GM10847 (cell line): ENCODE measurements around the gene MAP2K5.

Experiments used
- POLR2A ChIP-seq: IDR thresholded peaks from 2 replicates; pipeline ENCODE4 v1.6.1; 2011; ENCODE audit not compliant: insufficient read length; ENCODE audit errors: extremely low read depth

MAP2K5 gene

DNA sequence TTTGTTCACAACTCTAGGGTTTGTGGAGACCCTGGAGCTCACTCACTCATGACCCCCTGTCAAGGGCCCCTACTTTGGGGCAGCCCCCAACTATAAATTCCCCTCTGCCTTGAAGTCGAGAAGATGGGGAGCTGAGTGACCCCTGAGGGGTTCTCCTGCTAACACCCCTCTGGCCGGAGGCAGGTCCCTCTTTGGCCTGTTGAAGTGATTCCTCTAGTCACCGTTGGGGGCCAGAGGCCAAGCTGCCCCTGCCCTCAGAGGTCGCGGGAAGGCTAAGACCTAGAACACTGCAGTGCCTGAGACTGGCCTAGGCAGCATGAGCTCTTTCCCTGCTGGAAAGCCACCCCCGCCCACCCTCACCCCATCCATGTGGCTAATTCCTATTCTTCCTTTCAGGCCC lies 267.4 kb downstream of the MAP2K5 start:
- TF ChIP-seq POLR2A, result no peak

DNA sequence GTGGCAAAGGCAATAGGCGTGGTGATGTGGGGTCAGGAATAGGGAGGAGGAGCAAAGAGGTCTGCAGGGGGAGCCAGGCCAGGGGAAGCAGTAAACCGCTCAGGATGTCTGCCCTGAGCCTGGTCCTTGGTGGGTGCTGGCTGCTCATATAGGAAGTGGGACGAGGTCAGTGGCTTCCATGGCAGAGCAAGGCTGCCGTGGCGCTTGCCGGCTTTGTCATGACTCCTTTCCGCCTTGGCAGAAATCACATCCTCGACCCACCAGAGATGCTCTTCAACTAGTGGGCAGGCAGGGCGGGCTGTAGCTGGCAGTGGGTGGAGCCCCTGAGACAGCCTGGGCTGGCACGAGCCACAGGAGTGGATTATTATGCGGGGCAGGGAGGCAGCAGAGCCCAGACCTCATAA lies 269.7 kb downstream of the MAP2K5 start:
- no peak for TF ChIP-seq POLR2A

DNA sequence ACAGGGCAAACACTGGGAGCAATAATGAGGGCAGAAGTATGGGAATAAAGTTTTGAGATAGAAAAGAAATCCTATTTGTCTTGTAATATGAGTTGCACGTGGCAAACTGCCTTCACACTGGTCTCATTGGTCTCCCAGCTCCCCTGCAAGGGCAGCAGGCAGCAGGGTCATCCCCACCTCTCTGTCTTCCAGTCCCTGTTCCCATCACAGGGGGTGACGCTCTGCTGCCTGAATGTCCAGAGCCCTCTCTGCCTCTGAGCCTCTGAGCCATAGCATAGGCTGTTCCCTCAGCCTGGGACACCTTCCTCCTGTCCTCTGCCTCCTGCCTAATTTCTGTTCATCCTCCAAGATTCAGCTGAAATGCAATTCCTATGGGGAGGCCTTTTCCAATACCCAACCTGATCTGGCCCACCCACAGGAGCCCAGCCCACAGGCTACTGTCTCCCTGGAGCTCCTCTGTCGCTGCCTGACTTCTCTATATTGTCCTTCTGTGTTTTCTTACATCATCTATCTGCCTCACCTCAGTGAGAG lies 270.7 kb downstream of the MAP2K5 start:
- no peak for TF ChIP-seq POLR2A

DNA sequence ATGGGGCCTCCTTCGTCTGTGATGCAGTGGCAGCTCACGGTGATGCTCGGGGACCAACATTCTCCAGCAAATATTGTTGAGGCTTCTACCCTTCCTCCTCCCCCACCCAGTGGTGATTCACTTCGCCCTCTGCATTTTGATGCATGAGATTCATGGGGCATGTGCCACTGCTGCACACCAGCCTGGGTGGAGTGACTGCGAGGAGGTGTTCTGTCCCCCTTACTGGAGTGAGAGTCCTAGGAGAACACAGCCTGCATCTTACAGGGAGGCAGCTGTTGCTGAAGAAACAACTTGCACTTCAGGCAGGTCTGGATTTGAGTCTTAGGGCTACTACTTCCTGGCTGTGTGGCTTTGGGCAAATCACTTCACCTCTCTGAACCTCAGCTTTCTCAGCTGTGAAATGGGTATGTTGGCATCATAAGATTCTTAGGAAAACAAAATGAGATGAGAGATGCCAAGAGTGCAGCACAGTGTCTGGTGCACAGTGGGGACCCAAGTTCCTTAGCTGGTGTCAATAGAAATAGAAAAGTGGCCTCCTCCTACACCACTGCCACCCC lies 272.6 kb downstream of the MAP2K5 start:
- TF ChIP-seq POLR2A, result no peak

DNA sequence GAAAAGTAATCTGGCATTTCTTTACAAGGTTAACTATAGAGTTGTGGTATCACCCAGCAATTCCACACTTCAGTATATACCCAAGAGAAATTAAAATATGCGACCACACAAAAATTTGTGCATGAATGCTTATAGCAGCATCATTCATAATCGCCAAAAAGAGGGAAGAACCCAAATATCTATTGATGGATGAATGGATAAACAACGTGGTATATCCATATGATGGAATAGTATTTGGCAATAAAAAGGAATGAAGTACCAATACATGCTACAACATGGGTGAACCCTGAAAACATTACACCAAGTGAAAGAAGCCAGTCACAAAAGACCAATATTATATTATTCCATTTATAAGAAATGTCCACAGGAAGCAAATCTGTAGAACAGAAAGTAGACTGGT lies 274.2 kb downstream of the MAP2K5 start:
- TF ChIP-seq POLR2A, result no peak

DNA sequence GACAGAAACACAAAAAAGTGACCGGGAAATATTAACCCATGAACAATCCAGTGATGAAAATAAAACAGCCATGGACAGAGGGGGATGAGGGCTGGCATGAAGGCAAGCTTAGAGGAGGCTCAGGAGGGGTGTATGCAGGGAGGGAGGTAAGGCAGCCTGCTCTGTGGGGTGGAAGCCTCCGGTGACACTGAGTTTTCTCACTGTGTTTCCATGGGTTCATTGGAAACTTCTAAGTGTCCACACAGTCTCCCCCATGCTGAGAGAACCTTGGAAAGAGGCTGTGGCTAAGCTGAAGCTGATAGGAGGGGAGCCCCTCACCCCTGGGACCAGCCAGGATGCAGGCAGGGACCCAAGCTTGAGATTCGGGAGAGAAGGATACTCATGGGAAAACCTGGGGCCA lies 276.0 kb downstream of the MAP2K5 start:
- TF ChIP-seq POLR2A, result no peak

DNA sequence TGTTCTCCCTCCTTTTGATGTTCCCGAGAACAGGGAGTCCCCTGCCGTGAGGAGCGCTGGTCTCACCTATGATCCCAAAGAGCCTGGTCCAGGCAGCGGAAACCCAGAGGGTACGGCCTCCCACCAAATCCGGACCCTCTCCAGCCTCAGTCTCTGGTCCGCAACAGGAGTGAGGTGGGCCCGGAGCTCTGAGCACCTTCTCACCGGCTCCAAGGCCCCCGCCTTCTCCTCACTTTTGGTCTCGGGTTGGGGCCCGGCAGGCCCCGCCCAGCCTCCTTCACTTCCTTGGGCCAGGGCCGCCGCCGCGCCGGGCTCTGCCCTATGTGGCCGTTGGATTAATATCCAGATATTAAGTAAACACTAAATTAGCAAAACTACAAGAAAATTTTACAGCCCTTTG lies 277.1 kb downstream of the MAP2K5 start:
- TF ChIP-seq POLR2A, result no peak

DNA sequence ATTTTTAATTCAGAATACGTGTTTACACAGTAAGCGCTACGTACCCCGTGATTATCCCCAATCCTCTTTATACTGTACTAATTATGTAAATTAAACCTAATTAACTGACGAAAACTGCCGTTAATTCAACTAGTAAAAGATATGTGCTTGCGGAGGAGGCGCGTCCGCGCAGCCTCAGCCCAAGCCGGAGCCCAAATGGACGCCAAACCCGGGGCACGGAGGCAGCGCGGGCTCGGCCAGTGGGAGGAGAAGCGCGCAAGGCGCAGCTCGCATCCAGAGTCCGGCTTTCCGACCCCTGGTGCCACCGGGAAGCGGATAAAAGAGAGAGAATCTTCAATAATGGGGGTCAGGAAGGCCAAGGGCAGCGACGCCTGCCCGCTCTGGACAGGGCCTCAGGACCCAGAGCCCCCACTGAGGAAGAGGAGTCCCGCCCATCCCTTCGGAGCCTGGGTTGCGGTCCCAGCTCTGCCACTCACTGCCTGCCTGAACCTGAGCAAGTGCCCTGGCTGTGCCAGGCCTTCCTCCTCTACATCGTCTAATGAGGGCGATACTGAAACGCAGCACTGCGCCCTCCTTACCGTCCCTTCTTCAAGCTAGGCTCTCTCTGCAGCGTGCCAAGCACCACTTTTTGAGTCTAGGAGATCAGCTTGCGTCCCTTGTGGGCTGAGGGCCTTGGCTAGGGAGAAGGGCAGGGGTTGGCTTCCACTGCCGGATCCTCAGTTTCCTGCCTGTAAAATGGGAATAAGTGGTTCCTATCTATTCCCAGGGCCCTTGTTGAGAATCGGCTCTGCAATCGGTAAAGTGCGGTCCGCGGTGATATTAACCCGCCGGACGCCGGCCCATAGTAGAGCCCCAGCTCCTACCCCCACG lies 277.9 kb downstream of the MAP2K5 start:
- TF ChIP-seq POLR2A, result no peak

DNA sequence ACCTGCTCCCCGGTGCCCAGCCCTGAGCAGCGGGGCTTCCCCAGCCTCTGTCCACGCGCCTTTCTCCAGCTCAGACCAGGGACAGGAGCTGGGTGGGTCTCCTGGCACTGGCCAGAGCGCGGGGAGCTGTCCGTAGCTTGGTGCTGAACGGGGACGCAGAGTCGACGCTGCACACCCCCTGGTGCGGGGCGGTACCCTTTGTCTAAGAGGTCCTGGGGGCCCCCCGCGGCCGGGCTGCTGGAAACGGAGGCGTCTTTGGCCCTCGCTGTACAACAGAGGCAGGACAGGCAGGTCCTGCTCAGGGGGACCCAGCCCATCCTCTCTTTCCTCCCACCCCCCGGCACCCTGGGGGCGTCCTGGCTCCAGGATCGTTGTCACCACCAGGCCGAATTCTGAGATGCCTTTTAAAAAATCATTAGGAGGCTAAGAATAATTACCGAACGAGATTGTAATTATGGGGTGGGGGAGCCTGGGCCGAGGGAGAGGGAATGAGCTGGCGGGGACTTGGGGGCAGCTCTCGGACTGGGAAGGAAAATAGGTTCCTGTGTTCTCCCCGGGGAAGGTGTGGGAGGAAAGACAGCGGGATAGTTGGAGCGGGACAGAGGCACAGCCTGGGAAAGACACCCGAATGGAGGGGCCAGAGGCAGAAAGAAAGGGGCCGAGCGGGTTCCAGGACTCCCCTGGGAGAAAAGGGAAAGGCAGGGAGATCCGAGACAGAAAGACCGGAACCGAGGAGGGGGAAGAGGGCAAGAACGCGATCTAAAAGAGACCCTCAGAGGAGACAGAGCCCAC lies 278.7 kb downstream of the MAP2K5 start:
- no peak for TF ChIP-seq POLR2A

DNA sequence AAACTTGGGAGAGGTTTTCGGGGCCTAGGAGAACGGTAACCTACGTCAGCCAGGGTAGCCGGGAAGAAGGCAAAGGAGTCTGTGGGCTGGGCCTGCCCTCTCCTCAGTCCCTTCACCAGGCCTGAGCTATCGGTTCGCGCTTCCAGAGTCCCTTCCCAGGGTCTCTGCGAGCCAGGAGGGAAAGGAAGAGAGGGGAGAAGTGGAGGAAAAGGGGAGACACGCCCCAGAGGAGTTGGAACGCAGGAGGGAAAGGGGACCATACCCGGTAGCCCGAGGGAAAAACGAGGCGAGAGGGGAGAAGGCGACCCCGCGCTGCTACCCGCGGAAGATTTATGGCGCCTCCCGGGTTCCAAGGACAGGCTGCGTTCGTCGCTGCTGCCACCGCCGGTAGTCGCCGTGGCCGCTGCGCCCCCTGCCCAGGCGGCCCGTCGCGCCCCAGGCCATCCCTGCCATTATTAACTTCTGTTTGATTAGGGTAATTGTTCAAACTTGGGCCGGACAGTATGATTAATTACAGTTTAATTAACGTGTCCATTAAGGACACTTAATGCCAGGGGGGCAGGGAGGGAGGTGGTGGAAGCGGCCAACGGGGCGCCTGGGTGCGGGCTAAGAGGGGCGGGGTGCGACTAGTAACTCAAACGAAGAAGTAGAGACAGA lies 279.4 kb downstream of the MAP2K5 start:
- no peak for TF ChIP-seq POLR2A

DNA sequence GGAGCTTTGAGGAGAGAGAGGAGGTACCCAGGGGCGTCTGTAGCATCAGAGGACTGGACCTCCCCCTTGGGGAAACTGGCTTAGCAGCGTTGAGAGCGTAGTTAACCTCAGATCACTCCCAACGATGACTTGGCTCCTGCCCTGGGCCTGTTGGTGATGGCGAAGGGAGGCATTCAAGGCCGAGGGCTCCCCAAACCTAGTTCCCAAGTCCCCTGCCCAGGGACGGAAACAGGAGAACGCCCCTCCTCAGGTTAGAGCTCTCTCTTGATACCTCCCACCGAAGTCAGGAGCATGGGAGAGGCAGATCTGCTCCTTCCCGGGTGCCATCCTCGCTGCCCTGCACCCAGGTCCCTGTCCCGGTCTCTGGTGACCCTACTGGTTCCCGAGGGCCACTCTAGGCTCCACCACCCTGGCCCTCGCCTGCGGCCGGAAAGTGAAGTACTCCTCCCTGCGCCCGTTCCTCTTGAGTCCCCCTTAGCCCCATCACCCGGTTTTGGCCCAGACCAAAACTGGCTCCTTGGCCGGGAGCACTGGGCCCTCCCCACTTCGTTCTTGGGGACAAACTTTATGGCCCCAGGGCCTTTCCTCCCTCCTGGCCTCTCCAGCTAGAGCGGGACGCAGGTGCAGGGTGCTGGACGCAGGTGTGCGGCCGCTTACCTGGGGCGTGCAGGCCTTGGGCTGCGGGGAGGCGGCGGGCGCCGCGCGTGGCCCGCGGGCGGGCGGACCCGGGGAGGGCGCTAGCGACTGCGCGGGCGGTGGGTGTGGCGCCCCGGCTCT lies 280.2 kb downstream of the MAP2K5 start:
- TF ChIP-seq POLR2A, result no peak

DNA sequence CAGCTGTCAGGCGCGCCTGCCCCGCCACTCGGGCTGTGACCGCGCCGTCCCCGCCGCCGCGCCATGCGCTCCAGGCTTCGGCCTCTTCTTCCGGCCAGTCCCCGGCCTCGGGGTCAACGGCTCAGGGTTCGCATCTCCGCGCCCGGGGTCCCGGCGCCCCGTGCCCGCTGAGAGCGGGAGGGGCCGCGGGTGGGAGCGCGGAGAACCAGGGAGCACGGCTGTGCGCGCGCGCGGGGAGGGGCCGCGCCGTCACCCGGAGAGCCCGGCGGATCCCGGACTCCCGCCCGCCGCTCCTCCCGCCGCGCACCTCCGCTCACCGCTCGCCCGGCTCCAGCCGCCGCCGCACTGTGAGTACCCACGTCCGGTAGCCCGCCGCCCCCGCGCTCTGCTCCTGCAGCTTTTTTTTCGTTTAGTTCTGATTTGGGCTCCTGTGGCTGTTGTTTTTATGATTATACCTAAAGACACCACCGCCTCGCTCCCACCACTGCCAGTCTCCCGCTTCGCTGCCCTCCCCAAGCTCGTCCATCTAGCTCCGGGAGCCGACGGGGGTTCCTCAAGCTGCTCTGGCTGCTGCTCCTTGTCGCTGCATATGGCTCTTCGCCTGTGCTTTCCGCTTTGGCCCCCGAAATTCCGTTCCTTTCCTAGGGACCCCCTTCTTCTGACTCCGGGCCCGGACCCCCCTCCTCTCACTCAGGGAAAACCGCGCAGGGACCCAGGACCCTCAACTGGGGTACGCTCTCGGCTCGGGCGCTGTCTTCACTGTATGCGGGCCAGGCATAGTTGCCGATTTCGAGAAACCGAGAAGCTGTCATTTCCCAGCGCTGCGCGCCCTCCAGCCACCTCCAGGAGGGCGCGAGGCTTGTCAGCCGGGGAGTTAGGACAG lies 281.1 kb downstream of the MAP2K5 start:
- no peak for TF ChIP-seq POLR2A

DNA sequence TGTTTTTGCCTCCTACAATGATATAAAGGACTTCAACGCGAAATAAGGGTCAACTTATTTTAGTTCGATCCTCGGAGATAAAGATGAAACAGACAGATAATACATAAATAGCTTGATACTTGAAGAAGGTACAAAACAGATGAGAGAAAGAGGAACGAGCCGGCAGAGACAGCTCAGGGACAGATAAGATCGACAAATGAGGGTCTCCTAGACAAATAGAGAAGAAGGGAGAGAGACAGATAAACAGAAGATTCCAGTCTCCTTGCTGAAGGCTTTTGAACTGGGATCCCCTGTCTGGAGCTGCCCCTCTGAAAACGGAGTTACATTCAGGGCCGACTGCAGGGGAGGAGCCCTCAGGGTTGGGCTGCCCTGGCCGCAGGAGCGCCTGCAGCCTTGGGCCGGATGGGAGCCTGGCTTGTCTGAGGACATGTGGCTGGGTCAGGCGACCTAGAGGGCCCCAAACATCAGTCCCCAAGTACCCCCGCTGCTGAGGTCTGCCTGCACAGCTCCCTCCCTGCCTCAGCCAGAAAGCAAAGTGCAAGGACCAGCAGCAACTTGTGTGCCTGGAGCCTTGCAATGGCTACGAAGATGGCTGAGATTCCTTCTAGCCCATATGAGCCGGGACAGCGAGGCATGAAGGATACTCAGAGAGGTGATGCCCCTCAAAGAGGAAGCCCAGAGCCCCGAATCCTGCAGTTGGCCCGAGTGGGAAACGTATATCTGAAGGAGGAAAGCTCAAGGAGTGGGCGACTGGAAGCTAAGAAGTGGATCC lies 281.9 kb downstream of the MAP2K5 start:
- TF ChIP-seq POLR2A, result no peak
